ENCODE data around the gene ZFYVE28.

Gene ZFYVE28

GRCh38 chr4:2438822-2439718 is 20.6 kb upstream of the ZFYVE28 start:
- DNase-seq (ENCODE audit: low spot score) = no peak
- in situ Hi-C loops (cut with MboI; ENCODE audit: low pct_unique_long_range_greater_than_20kb, low sequenced_read_pairs, unreplicated experiment) = no loop called here
- no peak for TF ChIP-seq CTCF (IDR thresholded peaks at IDR 0.05; ENCODE audit: extremely low read depth, insufficient read depth, missing control alignments)

- TF ChIP-seq CTCF (IDR thresholded peaks at IDR 0.05; ENCODE audit: extremely low read depth, insufficient read depth, missing control alignments) = no peak
- no peak for DNase-seq (ENCODE audit: low spot score)
- in situ Hi-C loops (cut with MboI; ENCODE audit: low pct_unique_long_range_greater_than_20kb, low sequenced_read_pairs, unreplicated experiment) = no loop called here
These were observed 19.2 kb upstream of the ZFYVE28 start for GRCh38 chr4:2437475-2438215.

GRCh38 chr4:2436761-2437474 is 18.5 kb upstream of the ZFYVE28 start:
- DNase-seq (ENCODE audit: low spot score) = no peak
- in situ Hi-C loops (cut with MboI; ENCODE audit: low pct_unique_long_range_greater_than_20kb, low sequenced_read_pairs, unreplicated experiment) = no loop called here
- TF ChIP-seq CTCF (IDR thresholded peaks at IDR 0.05; ENCODE audit: extremely low read depth, insufficient read depth, missing control alignments) = no peak

- no peak for DNase-seq (ENCODE audit: low spot score)
- in situ Hi-C loops (cut with MboI; ENCODE audit: low pct_unique_long_range_greater_than_20kb, low sequenced_read_pairs, unreplicated experiment) = no loop called here
- no peak for TF ChIP-seq CTCF (IDR thresholded peaks at IDR 0.05; ENCODE audit: extremely low read depth, insufficient read depth, missing control alignments)
These were observed 17.9 kb upstream of the ZFYVE28 start for GRCh38 chr4:2436301-2436700.

GRCh38 chr4:2434420-2434819 is 16.0 kb upstream of the ZFYVE28 start:
- TF ChIP-seq CTCF (IDR thresholded peaks at IDR 0.05; ENCODE audit: extremely low read depth, insufficient read depth, missing control alignments) = no peak
- DNase-seq (ENCODE audit: low spot score) = no peak
- in situ Hi-C loops (cut with MboI; ENCODE audit: low pct_unique_long_range_greater_than_20kb, low sequenced_read_pairs, unreplicated experiment) = no loop called here

- in situ Hi-C loops (cut with MboI; ENCODE audit: low pct_unique_long_range_greater_than_20kb, low sequenced_read_pairs, unreplicated experiment) = no loop called here
- DNase-seq (ENCODE audit: low spot score) = no peak
- no peak for TF ChIP-seq CTCF (IDR thresholded peaks at IDR 0.05; ENCODE audit: extremely low read depth, insufficient read depth, missing control alignments)
These were observed 15.3 kb upstream of the ZFYVE28 start for GRCh38 chr4:2433609-2434350.

Measured in GM13977 (cell line).